WERI-Rb-1 (cell line): ENCODE results near the gene PLD4.
A peak's percentile ranks its signal among the peaks of the same experiment; 100 is the strongest.

ENCODE experiments used
- DNase-seq: peaks from one replicate; pipeline ENCODE4 v3.0.0-alpha.2; 2020
- H3K27ac ChIP-seq: fragments of 250-450 bp; sonication (Bioruptor Pico); 2 replicates; pipeline ENCODE4 v1.5.1; 2020; ENCODE audit warnings: mild to moderate bottlenecking, moderate library complexity
- H3K27me3 ChIP-seq: fragments of 250-450 bp; sonication (Bioruptor Pico); 2 replicates; pipeline ENCODE4 v1.5.1; 2021; ENCODE audit warnings: mild to moderate bottlenecking, low read depth, moderate library complexity; ENCODE audit not compliant: insufficient read depth, severe bottlenecking
- H3K36me3 ChIP-seq: fragments of 250-450 bp; sonication (Bioruptor Pico); 2 replicates; pipeline ENCODE4 v1.5.1; 2020; ENCODE audit warnings: mild to moderate bottlenecking, moderate library complexity
- H3K4me3 ChIP-seq: 2 replicates; pipeline ENCODE4 v1.5.1; 2011; ENCODE audit warnings: low read depth, mild to moderate bottlenecking, control low read depth, low read length
- H3K9me3 ChIP-seq: fragments of 250-450 bp; sonication (Bioruptor Pico); 2 replicates; pipeline ENCODE4 v1.5.1; 2021; ENCODE audit warnings: mild to moderate bottlenecking, moderate library complexity; ENCODE audit not compliant: severe bottlenecking
- TF ChIP-seq, protein P1 (sequence below): IDR thresholded peaks from 2 replicates; pipeline ENCODE4 v1.5.1; 2011; ENCODE audit warnings: low read depth, mild to moderate bottlenecking, control low read depth, inconsistent platforms, low read length

PLD4 gene

DNA sequence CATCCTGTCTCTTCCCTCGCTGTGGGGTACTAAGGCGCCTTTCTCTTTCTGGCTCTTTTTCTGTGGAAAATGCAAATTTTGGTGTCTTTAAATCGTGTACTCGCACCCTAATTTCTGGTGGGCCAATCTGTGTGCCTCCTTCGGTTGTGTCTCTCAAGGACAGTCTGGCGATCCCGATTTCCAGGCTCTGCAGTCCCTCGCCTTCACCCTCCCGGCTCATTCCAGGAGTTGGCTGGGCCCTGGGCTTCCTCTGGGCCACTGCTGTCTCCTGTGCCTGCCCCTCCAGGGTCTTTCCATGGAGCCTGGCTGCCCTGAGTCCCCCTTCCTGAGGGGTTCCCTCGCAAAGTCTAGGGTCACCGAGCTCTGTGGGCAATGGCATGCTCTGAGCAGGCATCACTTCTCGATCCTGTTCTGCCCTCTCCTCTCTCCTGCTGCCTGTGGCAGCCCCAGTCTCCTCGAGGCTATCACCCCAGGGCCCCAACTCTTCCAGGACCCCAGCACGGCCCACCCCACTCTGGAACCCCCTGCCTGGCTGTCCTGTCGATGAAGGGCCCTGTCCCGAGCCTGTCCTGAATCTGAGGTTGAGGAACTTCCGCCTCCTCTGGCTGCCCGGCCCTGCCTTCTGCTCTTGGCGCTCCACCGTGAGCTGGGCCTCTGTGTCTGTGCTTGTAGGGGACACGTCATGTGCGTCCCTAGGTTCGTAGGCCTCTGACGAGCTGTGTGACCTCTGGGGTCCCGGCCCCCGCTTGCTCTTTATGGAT is 29.4 kb downstream of the PLD4 start:
- no peak overlapping the region for H3K4me3 ChIP-seq
- no peaks in the 10 kb centered on the region for H3K27me3 ChIP-seq
- H3K27ac ChIP-seq: no peak overlapping the region
- no peaks in the 10 kb centered on the region for H3K9me3 ChIP-seq
- DNase-seq: peak; percentile 5
- TF ChIP-seq, protein P1, sequence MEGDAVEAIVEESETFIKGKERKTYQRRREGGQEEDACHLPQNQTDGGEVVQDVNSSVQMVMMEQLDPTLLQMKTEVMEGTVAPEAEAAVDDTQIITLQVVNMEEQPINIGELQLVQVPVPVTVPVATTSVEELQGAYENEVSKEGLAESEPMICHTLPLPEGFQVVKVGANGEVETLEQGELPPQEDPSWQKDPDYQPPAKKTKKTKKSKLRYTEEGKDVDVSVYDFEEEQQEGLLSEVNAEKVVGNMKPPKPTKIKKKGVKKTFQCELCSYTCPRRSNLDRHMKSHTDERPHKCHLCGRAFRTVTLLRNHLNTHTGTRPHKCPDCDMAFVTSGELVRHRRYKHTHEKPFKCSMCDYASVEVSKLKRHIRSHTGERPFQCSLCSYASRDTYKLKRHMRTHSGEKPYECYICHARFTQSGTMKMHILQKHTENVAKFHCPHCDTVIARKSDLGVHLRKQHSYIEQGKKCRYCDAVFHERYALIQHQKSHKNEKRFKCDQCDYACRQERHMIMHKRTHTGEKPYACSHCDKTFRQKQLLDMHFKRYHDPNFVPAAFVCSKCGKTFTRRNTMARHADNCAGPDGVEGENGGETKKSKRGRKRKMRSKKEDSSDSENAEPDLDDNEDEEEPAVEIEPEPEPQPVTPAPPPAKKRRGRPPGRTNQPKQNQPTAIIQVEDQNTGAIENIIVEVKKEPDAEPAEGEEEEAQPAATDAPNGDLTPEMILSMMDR: no peak
- H3K36me3 ChIP-seq: no peaks in the 10 kb centered on the region

DNA sequence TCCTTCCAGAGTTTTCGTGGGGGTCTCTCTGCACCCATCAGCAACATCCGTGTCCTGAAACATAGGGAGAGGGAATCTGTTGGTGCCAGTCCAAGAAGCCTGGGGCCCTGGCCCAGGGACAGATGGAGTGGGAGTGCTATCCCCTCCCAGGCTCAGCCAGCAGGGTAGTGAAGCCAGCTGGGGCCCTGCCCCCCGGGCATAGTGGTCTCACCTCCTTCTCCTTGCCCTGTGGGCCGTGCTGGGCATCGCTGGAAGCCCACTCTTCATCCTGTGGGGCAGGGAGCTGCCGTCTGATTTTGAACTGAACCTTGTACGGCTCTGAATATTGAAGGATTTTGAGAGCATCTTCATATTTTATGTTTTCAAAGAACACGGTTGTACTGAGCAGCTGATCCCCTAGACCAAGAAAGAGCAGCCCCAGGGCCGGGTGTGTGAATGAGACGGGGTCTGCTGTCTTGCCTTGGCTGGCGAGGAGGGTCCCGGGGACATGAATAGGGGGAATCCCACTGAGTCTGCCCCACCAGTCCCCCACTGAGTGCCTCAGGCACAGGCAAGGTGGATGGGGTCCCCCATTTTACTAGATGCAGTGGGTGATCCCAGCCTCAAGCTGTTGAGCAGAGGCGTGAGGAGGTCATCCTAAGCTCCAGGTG is 30.2 kb downstream of the PLD4 start:
- H3K36me3 ChIP-seq: no peaks in the 10 kb centered on the region
- TF ChIP-seq, protein P1: no peak
- H3K27ac ChIP-seq: no peak overlapping the region
- no peaks in the 10 kb centered on the region for H3K27me3 ChIP-seq
- peak; percentile 6 for DNase-seq
- H3K4me3 ChIP-seq: no peak overlapping the region
- H3K9me3 ChIP-seq: no peaks in the 10 kb centered on the region

DNA sequence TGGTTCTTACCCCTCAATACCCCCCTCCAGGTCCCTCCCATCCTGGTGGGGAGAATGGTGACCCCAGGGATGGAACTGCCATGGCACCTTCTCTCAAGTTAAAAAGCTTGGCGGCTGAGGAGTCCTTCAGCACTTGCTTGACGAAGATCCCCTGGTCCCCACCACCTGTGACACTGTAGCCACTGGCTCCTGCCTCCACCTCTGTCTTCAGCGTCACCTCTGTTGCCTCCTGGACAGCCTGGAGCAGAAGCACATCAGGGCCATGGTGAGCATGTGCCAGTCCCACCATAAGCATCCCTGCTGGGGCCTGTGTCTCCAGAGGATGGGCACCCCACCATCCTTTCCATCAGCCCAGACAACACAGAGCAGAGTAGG is 30.7 kb downstream of the PLD4 start:
- Histone ChIP-seq H3K36me3 (no peaks in the 10 kb centered on the region), H3K9me3 (no peaks in the 10 kb centered on the region), H3K27me3 (no peaks in the 10 kb centered on the region), H3K4me3 (no peak overlapping the region), H3K27ac (no peak overlapping the region)
- TF ChIP-seq, protein P1: no peak
- no peak for DNase-seq

DNA sequence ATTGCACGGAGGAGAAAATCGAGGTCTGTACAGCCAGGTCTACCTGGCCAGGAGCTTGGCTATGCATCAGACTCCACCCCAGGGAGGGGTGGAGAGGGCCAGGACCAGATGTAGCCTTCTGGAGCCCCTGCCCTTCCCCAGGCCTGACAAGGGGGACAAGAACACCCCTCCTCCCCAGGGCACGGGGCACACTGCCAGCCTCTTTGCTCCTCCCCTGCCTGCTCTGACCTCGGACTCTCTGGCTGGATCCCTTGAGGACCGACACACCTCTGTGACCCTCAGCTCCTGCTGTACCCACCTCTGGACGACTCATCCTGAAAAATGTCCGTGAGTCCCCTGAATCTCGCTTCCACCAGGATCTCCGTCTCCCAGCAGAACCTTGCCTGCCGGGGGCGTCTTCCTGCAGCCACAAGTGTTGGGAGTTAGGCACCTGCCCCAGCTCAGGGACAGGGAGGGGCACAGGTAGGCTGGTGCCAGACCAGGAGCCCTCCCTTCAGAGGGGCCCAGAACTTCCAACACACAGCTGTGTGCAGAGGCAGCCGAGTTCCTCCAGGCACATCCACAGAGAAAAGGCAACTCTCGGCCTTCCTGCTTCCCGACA is 31.7 kb downstream of the PLD4 start:
- Histone ChIP-seq H3K9me3 (no peaks in the 10 kb centered on the region), H3K27ac (no peak overlapping the region), H3K36me3 (no peaks in the 10 kb centered on the region), H3K27me3 (no peaks in the 10 kb centered on the region), H3K4me3 (no peak overlapping the region)
- DNase-seq: peak; percentile 4
- TF ChIP-seq, protein P1: no peak

DNA sequence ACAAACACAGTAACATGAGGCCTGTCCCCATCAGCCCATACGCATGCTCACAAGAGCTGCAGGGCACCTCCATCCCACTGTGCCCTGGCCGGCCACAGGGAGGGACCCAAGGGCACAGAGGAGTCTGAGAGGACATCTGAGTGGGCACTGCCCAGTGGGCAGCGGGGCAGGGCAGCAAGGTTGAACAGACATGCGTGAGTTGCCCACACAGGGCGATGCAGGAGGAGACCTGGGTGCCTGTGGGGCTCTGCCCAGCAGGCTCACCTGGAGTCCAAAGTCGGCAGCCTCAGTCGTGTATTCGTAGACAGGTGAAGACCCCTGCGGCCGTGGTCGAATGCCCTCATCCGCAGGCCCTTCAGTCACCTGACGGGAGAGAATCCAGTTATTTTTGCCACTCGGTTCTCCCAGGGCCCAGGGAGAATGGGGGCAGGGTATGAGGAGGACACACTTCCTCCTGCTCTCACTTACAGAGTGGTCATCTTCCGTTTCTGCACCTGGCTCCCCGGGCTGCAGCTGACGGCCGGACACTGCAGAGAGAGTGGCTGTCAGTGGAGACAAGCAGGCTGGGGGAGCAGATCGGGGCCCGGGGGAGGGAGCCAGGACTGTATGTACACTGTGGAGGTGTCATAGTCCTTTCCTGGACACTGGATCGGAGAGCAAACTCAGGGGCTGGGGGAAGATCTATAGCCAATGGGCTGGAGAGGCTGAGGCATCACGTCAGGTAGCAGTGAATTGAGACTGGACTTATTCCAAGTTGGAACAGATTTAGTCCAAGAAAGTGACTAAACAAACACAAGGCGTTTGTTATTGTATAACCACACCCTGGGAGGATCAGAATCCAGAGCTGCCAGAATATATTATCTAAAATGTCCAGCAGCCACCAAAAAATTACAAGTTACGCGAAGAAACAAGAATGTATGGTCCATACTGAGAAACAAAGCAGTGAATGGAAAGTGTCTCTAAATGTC is 32.8 kb downstream of the PLD4 start:
- TF ChIP-seq, protein P1: no peak
- DNase-seq: peak; percentile 3

More for the DNA sequence above, 32.8 kb downstream of the PLD4 start:
- H3K36me3 ChIP-seq: no peaks in the 10 kb centered on the region
- no peaks in the 10 kb centered on the region for H3K27me3 ChIP-seq
- no peaks in the 10 kb centered on the region for H3K9me3 ChIP-seq
- no peak overlapping the region for H3K4me3 ChIP-seq
- no peak overlapping the region for H3K27ac ChIP-seq
